PFSK-1 (cell line): ENCODE data around the gene EPHA6.

ENCODE experiments used
- FOXP2 ChIP-seq: optimal IDR thresholded peaks from 2 replicates; pipeline ENCODE3; 2011; ENCODE audit warnings: borderline replicate concordance, control low read depth, inconsistent platforms; ENCODE audit not compliant: insufficient read depth; ENCODE audit errors: extremely low read length, extremely low read depth
- POLR2AphosphoS5 ChIP-seq: IDR thresholded peaks from 2 replicates; pipeline ENCODE4 v1.6.1; 2012; ENCODE audit warnings: low read depth, mild to moderate bottlenecking, control low read depth, low read length, moderate library complexity
- SIN3A ChIP-seq: IDR thresholded peaks from 2 replicates; pipeline ENCODE4 v1.6.1; 2012; ENCODE audit warnings: mild to moderate bottlenecking, low read length, moderate library complexity, borderline replicate concordance; ENCODE audit not compliant: insufficient read depth
- TAF1 ChIP-seq: IDR thresholded peaks from 2 replicates; pipeline ENCODE4 v1.6.1; 2012; ENCODE audit warnings: low read length, control low read depth, borderline replicate concordance; ENCODE audit not compliant: insufficient read depth
- TF ChIP-seq, protein P1 (sequence below), 2 experiments: IDR thresholded peaks; 2 replicates each; pipeline versions ENCODE4 v1.6.1 to v1.8.0; 2011 to 2012; ENCODE audit warnings: low read depth in 2 of 2, low read length in 2 of 2, control low read depth in 1 of 2, inconsistent platforms in 1 of 2, mild to moderate bottlenecking in 1 of 2, moderate library complexity in 1 of 2; ENCODE audit not compliant: insufficient read depth in 1 of 2

The EPHA6 gene

GRCh38 chr3:97108136-97108535 is 293.7 kb downstream of the EPHA6 start:
- TF ChIP-seq TAF1 (no peak), FOXP2 (no peak), POLR2AphosphoS5 (no peak), SIN3A (no peak)
- TF ChIP-seq, protein P1, sequence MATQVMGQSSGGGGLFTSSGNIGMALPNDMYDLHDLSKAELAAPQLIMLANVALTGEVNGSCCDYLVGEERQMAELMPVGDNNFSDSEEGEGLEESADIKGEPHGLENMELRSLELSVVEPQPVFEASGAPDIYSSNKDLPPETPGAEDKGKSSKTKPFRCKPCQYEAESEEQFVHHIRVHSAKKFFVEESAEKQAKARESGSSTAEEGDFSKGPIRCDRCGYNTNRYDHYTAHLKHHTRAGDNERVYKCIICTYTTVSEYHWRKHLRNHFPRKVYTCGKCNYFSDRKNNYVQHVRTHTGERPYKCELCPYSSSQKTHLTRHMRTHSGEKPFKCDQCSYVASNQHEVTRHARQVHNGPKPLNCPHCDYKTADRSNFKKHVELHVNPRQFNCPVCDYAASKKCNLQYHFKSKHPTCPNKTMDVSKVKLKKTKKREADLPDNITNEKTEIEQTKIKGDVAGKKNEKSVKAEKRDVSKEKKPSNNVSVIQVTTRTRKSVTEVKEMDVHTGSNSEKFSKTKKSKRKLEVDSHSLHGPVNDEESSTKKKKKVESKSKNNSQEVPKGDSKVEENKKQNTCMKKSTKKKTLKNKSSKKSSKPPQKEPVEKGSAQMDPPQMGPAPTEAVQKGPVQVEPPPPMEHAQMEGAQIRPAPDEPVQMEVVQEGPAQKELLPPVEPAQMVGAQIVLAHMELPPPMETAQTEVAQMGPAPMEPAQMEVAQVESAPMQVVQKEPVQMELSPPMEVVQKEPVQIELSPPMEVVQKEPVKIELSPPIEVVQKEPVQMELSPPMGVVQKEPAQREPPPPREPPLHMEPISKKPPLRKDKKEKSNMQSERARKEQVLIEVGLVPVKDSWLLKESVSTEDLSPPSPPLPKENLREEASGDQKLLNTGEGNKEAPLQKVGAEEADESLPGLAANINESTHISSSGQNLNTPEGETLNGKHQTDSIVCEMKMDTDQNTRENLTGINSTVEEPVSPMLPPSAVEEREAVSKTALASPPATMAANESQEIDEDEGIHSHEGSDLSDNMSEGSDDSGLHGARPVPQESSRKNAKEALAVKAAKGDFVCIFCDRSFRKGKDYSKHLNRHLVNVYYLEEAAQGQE (IDR thresholded peaks at IDR 0.05; ENCODE audit: insufficient read depth in 1 of 2, low read depth in 2 of 2, low read length in 2 of 2) = no peak

DNA sequence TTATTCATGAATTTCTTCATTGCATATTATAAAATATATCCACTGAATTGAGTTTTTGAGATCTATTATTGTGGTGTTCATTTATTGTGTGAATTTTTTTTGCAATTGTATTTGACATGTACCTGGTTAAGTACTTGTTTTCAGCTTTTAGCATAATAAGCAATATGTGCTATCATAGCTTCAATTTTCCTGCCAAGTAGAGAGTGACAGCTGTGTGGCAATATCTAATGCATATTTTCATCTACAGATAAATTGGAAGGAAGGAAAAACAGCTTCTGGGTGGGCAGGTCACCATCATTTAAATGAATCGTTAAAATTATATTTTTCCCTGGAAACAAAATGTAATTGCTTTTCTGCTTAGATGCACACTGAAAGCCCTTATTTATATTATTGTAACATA is 296.9 kb downstream of the EPHA6 start:
- TF ChIP-seq POLR2AphosphoS5 (no peak), FOXP2 (no peak), SIN3A (no peak), TAF1 (no peak)
- TF ChIP-seq, protein P1 (IDR thresholded peaks at IDR 0.05; ENCODE audit: insufficient read depth in 1 of 2, low read depth in 2 of 2, low read length in 2 of 2) = no peak

- TF ChIP-seq, protein P1 (IDR thresholded peaks at IDR 0.05; ENCODE audit: insufficient read depth in 1 of 2, low read depth in 2 of 2, low read length in 2 of 2) = no peak
- no peak for TF ChIP-seq FOXP2
- no peak for TF ChIP-seq TAF1
- TF ChIP-seq POLR2AphosphoS5 = no peak
Observed at GRCh38 chr3:97121386-97121785, 307.0 kb downstream of the EPHA6 start.

- TF ChIP-seq TAF1 = no peak
Observed at GRCh38 chr3:97125902-97126499, 311.6 kb downstream of the EPHA6 start.

- no peak for TF ChIP-seq FOXP2
- no peak for TF ChIP-seq POLR2AphosphoS5
- TF ChIP-seq, protein P1 (IDR thresholded peaks at IDR 0.05; ENCODE audit: insufficient read depth in 1 of 2, low read depth in 2 of 2, low read length in 2 of 2) = no peak
- TF ChIP-seq SIN3A = no peak
- TF ChIP-seq TAF1 = no peak
Observed at GRCh38 chr3:97131476-97131875, 317.1 kb downstream of the EPHA6 start.
